ENCODE data around the gene AKAP6.

- TF ChIP-seq TAF1 (IDR thresholded peaks at IDR 0.05; ENCODE audit: low read depth, low read length) (no peak), POLR2AphosphoS5 (IDR thresholded peaks at IDR 0.05; ENCODE audit: low read depth, low read length) (no peak), POLR2A (IDR thresholded peaks at IDR 0.05; ENCODE audit: low read depth, low read length) (no peak)
Measured at GRCh38 chr14:32508281-32508680, 179.2 kb downstream of the AKAP6 start.

Data from GM12891 (cell line).